Measurements from ENCODE around the gene KRT84.

The KRT84 gene

DNA sequence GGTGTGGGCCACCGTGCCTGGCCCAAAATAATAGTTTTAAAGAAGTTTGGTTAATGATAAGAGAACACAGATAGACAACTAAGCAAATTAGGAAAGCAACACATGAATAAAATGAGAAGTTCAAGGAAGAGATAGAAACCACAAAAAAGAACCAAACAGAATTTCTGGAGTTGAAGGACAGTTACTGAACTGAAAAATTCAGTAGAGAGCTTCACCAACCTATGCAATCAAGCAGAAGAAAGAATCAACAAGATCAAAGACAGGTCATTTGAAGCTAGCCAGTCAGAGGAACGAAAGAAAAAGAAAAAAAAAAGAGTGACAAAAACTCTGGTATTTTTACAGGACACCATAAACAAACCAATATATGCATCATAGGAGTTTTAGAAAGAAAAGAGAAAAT lies 48.8 kb downstream of the KRT84 start:
- Histone ChIP-seq H3K4me1 (ENCODE audit: control insufficient read depth, insufficient read depth, low read length) (0 out of 2 replicates have a peak, but pooled peaks cover 2% of the 10 kb centered on the region), H3K9me3 (ENCODE audit: control insufficient read depth, insufficient read depth, low read depth, low read length) (no peaks in the 10 kb centered on the region), H3K4me3 (ENCODE audit: low read depth, low read length) (no peak overlapping the region), H3K27ac (ENCODE audit: extremely low read depth, low read depth, low read length) (no peak overlapping the region), H3K36me3 (ENCODE audit: control insufficient read depth in 2 of 2, insufficient read depth in 1 of 2, low read length in 2 of 2) (no peaks in the 10 kb centered on the region)
- TF ChIP-seq SETDB1 (IDR thresholded peaks at IDR 0.05; ENCODE audit: insufficient read length, low read length), result peak; percentile 81
- TF ChIP-seq ZFP3 (tag by site-specific recombination; IDR thresholded peaks at IDR 0.05; ENCODE audit: low read depth), result no peak
- CTCF ChIA-PET, result interaction anchor here (0.9 to 5.4 kb wide), 4 partner anchors 10 to 198 kb away, joined by 3 to 49 read pairs (median 4); no protein-coding TSS in a partner anchor
- POLR2A ChIA-PET, result interaction anchor here (1.6 kb wide), 2 partner anchors 9 to 190 kb away, joined by 4 to 5 read pairs; no protein-coding TSS in a partner anchor

DNA sequence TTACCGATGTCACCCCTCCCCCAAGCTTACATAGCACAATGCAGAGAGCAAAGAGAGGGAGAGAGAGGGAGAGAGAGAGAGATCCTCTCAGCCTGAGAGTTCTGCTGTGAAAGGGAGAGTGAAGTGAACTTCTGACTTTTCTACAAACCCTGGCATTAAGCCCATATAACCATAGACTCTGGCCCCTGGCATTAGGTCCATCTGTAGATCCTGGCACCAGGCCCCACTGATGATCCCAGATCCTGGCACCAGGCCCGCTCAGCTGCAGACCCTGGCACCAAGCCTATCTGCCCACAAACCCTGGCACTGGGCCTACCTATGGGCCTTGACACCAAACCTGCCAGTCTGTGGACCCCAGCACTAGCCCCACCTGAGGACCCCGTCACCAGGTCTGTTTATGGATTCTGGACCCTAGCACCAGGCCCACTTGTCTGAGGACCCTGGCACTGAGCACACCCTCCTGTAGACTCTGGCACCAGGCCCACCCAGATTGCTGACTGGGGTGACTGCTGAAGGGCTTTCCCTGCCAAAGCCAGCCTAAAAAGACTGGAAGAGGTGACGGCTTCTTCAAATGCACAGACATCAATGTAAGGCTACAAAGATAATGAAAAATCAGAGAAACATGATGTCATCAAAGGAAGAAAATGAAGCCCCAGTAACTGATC lies 49.7 kb downstream of the KRT84 start:
- POLR2A ChIA-PET, result interaction anchor here (1.6 kb wide), 1 partner anchor 189 kb away, joined by 5 read pairs; no protein-coding TSS in a partner anchor
- H3K9me3 ChIP-seq (ENCODE audit: control insufficient read depth, insufficient read depth, low read depth, low read length), result no peaks in the 10 kb centered on the region
- H3K36me3 ChIP-seq (ENCODE audit: control insufficient read depth in 2 of 2, insufficient read depth in 1 of 2, low read length in 2 of 2), result no peaks in the 10 kb centered on the region
- CTCF ChIA-PET, result interaction anchor here (0.8 to 5.4 kb wide), 3 partner anchors 9 to 37 kb away, joined by 5 to 49 read pairs (median 7); no protein-coding TSS in a partner anchor
- H3K27ac ChIP-seq (ENCODE audit: extremely low read depth, low read depth, low read length), result no peak overlapping the region
- 0 out of 2 replicates have a peak, but pooled peaks cover 2% of the 10 kb centered on the region for H3K4me1 ChIP-seq (ENCODE audit: control insufficient read depth, insufficient read depth, low read length)
- H3K4me3 ChIP-seq (ENCODE audit: low read depth, low read length), result no peak overlapping the region
- TF ChIP-seq MYNN (tag by site-specific recombination; IDR thresholded peaks at IDR 0.05; ENCODE audit: borderline replicate concordance) (no peak), SCRT1 (tag by site-specific recombination; IDR thresholded peaks at IDR 0.05; ENCODE audit: borderline replicate concordance) (no peak), ZNF350 (tag by site-specific recombination; IDR thresholded peaks at IDR 0.05) (no peak), ZNF174 (tag by site-specific recombination; IDR thresholded peaks at IDR 0.05) (no peak)
- TF ChIP-seq, protein P1, sequence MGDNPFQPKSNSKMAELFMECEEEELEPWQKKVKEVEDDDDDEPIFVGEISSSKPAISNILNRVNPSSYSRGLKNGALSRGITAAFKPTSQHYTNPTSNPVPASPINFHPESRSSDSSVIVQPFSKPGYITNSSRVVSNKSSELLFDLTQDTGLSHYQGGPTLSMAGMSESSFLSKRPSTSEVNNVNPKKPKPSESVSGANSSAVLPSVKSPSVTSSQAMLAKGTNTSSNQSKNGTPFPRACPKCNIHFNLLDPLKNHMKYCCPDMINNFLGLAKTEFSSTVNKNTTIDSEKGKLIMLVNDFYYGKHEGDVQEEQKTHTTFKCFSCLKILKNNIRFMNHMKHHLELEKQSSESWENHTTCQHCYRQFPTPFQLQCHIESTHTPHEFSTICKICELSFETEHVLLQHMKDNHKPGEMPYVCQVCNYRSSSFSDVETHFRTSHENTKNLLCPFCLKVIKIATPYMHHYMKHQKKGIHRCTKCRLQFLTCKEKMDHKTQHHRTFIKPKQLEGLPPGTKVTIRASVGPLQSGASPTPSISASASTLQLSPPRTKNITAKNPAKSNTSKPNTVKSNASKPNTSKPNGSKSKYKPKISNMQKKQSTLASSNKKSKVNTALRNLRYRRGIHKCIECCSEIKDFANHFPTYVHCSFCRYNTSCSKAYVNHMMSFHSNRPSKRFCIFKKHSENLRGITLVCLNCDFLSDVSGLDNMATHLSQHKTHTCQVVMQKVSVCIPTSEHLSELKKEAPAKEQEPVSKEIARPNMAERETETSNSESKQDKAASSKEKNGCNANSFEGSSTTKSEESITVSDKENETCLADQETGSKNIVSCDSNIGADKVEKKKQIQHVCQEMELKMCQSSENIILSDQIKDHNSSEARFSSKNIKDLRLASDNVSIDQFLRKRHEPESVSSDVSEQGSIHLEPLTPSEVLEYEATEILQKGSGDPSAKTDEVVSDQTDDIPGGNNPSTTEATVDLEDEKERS (tag by site-specific recombination; IDR thresholded peaks at IDR 0.05), result no peak
- TF ChIP-seq, protein P2, sequence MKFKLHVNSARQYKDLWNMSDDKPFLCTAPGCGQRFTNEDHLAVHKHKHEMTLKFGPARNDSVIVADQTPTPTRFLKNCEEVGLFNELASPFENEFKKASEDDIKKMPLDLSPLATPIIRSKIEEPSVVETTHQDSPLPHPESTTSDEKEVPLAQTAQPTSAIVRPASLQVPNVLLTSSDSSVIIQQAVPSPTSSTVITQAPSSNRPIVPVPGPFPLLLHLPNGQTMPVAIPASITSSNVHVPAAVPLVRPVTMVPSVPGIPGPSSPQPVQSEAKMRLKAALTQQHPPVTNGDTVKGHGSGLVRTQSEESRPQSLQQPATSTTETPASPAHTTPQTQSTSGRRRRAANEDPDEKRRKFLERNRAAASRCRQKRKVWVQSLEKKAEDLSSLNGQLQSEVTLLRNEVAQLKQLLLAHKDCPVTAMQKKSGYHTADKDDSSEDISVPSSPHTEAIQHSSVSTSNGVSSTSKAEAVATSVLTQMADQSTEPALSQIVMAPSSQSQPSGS (tag by site-specific recombination; IDR thresholded peaks at IDR 0.05; ENCODE audit: low read depth), result peak; percentile 40; the same call in 1 of the 2 replicates

DNA sequence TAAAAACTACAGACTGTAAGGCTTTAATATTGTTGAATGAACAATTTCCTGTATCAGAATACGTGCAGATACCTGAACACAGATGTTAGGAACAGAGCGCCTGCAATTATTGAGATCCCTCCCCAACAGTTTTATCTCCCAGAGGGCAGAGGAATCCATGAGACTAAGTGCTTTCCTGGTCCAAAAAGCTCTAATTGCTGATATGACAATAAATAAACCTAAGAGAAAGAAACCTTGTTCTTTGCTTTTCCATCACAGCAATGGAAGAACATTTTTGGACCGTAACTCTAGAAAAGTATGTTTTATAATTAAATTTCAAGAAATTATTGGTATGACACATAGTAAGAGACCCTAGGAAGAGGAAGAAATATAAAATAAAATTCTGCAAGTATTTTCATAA lies 51.3 kb downstream of the KRT84 start:
- TF ChIP-seq ZNF132 (tag by site-specific recombination; IDR thresholded peaks at IDR 0.05; ENCODE audit: borderline replicate concordance), result no peak
- TF ChIP-seq, protein P3, sequence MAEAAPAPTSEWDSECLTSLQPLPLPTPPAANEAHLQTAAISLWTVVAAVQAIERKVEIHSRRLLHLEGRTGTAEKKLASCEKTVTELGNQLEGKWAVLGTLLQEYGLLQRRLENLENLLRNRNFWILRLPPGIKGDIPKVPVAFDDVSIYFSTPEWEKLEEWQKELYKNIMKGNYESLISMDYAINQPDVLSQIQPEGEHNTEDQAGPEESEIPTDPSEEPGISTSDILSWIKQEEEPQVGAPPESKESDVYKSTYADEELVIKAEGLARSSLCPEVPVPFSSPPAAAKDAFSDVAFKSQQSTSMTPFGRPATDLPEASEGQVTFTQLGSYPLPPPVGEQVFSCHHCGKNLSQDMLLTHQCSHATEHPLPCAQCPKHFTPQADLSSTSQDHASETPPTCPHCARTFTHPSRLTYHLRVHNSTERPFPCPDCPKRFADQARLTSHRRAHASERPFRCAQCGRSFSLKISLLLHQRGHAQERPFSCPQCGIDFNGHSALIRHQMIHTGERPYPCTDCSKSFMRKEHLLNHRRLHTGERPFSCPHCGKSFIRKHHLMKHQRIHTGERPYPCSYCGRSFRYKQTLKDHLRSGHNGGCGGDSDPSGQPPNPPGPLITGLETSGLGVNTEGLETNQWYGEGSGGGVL (tag by site-specific recombination; IDR thresholded peaks at IDR 0.05), result no peak
- no peak for TF ChIP-seq ZNF16 (tag by site-specific recombination; IDR thresholded peaks at IDR 0.05; ENCODE audit: low read depth)
- TF ChIP-seq OSR2 (tag by site-specific recombination; IDR thresholded peaks at IDR 0.05), result no peak
- TF ChIP-seq, protein P4, sequence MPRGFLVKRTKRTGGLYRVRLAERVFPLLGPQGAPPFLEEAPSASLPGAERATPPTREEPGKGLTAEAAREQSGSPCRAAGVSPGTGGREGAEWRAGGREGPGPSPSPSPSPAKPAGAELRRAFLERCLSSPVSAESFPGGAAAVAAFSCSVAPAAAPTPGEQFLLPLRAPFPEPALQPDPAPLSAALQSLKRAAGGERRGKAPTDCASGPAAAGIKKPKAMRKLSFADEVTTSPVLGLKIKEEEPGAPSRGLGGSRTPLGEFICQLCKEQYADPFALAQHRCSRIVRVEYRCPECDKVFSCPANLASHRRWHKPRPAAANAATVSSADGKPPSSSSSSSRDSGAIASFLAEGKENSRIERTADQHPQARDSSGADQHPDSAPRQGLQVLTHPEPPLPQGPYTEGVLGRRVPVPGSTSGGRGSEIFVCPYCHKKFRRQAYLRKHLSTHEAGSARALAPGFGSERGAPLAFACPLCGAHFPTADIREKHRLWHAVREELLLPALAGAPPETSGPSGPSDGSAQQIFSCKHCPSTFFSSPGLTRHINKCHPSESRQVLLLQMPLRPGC (tag by site-specific recombination; IDR thresholded peaks at IDR 0.05), result no peak
- no peak for TF ChIP-seq ZFHX2 (tag by site-specific recombination; conservative IDR thresholded peaks at IDR 0.05)
- TF ChIP-seq, protein P5, sequence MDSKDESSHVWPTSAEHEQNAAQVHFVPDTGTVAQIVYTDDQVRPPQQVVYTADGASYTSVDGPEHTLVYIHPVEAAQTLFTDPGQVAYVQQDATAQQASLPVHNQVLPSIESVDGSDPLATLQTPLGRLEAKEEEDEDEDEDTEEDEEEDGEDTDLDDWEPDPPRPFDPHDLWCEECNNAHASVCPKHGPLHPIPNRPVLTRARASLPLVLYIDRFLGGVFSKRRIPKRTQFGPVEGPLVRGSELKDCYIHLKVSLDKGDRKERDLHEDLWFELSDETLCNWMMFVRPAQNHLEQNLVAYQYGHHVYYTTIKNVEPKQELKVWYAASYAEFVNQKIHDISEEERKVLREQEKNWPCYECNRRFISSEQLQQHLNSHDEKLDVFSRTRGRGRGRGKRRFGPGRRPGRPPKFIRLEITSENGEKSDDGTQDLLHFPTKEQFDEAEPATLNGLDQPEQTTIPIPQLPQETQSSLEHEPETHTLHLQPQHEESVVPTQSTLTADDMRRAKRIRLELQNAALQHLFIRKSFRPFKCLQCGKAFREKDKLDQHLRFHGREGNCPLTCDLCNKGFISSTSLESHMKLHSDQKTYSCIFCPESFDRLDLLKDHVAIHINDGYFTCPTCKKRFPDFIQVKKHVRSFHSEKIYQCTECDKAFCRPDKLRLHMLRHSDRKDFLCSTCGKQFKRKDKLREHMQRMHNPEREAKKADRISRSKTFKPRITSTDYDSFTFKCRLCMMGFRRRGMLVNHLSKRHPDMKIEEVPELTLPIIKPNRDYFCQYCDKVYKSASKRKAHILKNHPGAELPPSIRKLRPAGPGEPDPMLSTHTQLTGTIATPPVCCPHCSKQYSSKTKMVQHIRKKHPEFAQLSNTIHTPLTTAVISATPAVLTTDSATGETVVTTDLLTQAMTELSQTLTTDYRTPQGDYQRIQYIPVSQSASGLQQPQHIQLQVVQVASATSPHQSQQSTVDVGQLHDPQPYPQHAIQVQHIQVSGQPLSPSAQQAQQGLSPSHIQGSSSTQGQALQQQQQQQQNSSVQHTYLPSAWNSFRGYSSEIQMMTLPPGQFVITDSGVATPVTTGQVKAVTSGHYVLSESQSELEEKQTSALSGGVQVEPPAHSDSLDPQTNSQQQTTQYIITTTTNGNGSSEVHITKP (tag by site-specific recombination; IDR thresholded peaks at IDR 0.05), result no peak
- H3K36me3 ChIP-seq (ENCODE audit: control insufficient read depth in 2 of 2, insufficient read depth in 1 of 2, low read length in 2 of 2), result no peaks in the 10 kb centered on the region
- no peaks in the 10 kb centered on the region for H3K9me3 ChIP-seq (ENCODE audit: control insufficient read depth, insufficient read depth, low read depth, low read length)
- 0 out of 2 replicates have a peak, but pooled peaks cover 2% of the 10 kb centered on the region for H3K4me1 ChIP-seq (ENCODE audit: control insufficient read depth, insufficient read depth, low read length)
- no peak overlapping the region for H3K27ac ChIP-seq (ENCODE audit: extremely low read depth, low read depth, low read length)
- no peak overlapping the region for H3K4me3 ChIP-seq (ENCODE audit: low read depth, low read length)
- ChIA-PET POLR2A (no interaction called here), CTCF (interaction anchor here (0.7 to 1.8 kb wide), 5 partner anchors 23 to 747 kb away, joined by 3 to 7 read pairs (median 4); no protein-coding TSS in a partner anchor)

Data from HEK293 (cell line).